IPS-15b (cell line): Measurements from ENCODE around the gene SPTLC2.

Source experiments
- H3K27me3 ChIP-seq: one replicate; pipeline ENCODE4 v1.6.1; 2013; ENCODE audit warnings: low read length; ENCODE audit not compliant: control insufficient read depth, insufficient read depth
- H3K36me3 ChIP-seq: one replicate; pipeline ENCODE4 v1.6.1; 2013; ENCODE audit warnings: low read length; ENCODE audit not compliant: control insufficient read depth, insufficient read depth
- H3K4me1 ChIP-seq: one replicate; pipeline ENCODE4 v1.6.1; 2013; ENCODE audit warnings: mild to moderate bottlenecking, low read length; ENCODE audit not compliant: control insufficient read depth, insufficient read depth
- H3K4me3 ChIP-seq: one replicate; pipeline ENCODE4 v1.5.1; 2013; ENCODE audit warnings: low read depth, low read length
- H3K9ac ChIP-seq: one replicate; pipeline ENCODE4 v1.6.1; 2013; ENCODE audit warnings: low read depth, mild to moderate bottlenecking, low read length
- H3K9me3 ChIP-seq: one replicate; pipeline ENCODE4 v1.6.1; 2013; ENCODE audit warnings: mild to moderate bottlenecking, low read length; ENCODE audit not compliant: control insufficient read depth, insufficient read depth

The SPTLC2 gene

GRCh38 chr14:77511486-77512162, 104.8 kb downstream of the SPTLC2 start:
- Histone ChIP-seq H3K9ac (no peak overlapping the region), H3K4me1 (no peaks in the 10 kb centered on the region), H3K4me3 (no peak overlapping the region), H3K27me3 (no peaks in the 10 kb centered on the region), H3K9me3 (no peaks in the 10 kb centered on the region), H3K36me3 (peaks cover 5% of the 10 kb centered on the region)

GRCh38 chr14:77509366-77509765, 107.1 kb downstream of the SPTLC2 start:
- Histone ChIP-seq H3K9me3 (no peaks in the 10 kb centered on the region), H3K9ac (no peak overlapping the region), H3K4me3 (no peak overlapping the region), H3K27me3 (no peaks in the 10 kb centered on the region), H3K4me1 (no peaks in the 10 kb centered on the region), H3K36me3 (peaks cover 5% of the 10 kb centered on the region)

GRCh38 chr14:77508876-77509275, 107.6 kb downstream of the SPTLC2 start:
- Histone ChIP-seq H3K36me3 (peaks cover 5% of the 10 kb centered on the region), H3K4me3 (no peak overlapping the region), H3K27me3 (no peaks in the 10 kb centered on the region), H3K9ac (no peak overlapping the region), H3K4me1 (no peaks in the 10 kb centered on the region), H3K9me3 (no peaks in the 10 kb centered on the region)

- no peaks in the 10 kb centered on the region for H3K9me3 ChIP-seq
- H3K4me1 ChIP-seq, result no peaks in the 10 kb centered on the region
- no peak overlapping the region for H3K9ac ChIP-seq
- no peaks in the 10 kb centered on the region for H3K27me3 ChIP-seq
- H3K36me3 ChIP-seq, result peaks cover 5% of the 10 kb centered on the region
- H3K4me3 ChIP-seq, result no peak overlapping the region
Observed at GRCh38 chr14:77508249-77508648, 108.2 kb downstream of the SPTLC2 start.

- no peaks in the 10 kb centered on the region for H3K27me3 ChIP-seq
- no peaks in the 10 kb centered on the region for H3K4me1 ChIP-seq
- no peak overlapping the region for H3K9ac ChIP-seq
- peaks cover 5% of the 10 kb centered on the region for H3K36me3 ChIP-seq
- H3K9me3 ChIP-seq, result no peaks in the 10 kb centered on the region
- H3K4me3 ChIP-seq, result no peak overlapping the region
Observed at GRCh38 chr14:77507762-77508161, 108.7 kb downstream of the SPTLC2 start.

GRCh38 chr14:77505031-77505430, 111.4 kb downstream of the SPTLC2 start:
- no peak overlapping the region for H3K4me3 ChIP-seq
- no peaks in the 10 kb centered on the region for H3K36me3 ChIP-seq
- H3K9me3 ChIP-seq, result no peaks in the 10 kb centered on the region
- peaks cover 9% of the 10 kb centered on the region for H3K27me3 ChIP-seq
- H3K9ac ChIP-seq, result no peak overlapping the region
- H3K4me1 ChIP-seq, result no peaks in the 10 kb centered on the region

- H3K27me3 ChIP-seq, result peaks cover 23% of the 10 kb centered on the region
- H3K4me3 ChIP-seq, result no peak overlapping the region
- no peaks in the 10 kb centered on the region for H3K4me1 ChIP-seq
- H3K9ac ChIP-seq, result no peak overlapping the region
- H3K9me3 ChIP-seq, result no peaks in the 10 kb centered on the region
- H3K36me3 ChIP-seq, result no peaks in the 10 kb centered on the region
Observed at GRCh38 chr14:77503138-77503537, 113.3 kb downstream of the SPTLC2 start.

- Histone ChIP-seq H3K9ac (no peak overlapping the region), H3K4me1 (no peaks in the 10 kb centered on the region), H3K4me3 (no peak overlapping the region), H3K36me3 (no peaks in the 10 kb centered on the region), H3K9me3 (no peaks in the 10 kb centered on the region), H3K27me3 (peaks cover 32% of the 10 kb centered on the region)
Observed at GRCh38 chr14:77502109-77502782, 114.2 kb downstream of the SPTLC2 start.

- Histone ChIP-seq H3K9me3 (no peaks in the 10 kb centered on the region), H3K4me3 (peak overlapping the region; percentile 68), H3K36me3 (no peaks in the 10 kb centered on the region), H3K27me3 (peaks cover 40% of the 10 kb centered on the region), H3K9ac (peak overlapping the region; percentile 24), H3K4me1 (no peaks in the 10 kb centered on the region)
Observed at GRCh38 chr14:77498984-77499527, 117.4 kb downstream of the SPTLC2 start.

- Histone ChIP-seq H3K9ac (peak within 1 kb of the TSS; percentile 24), H3K9me3 (no peaks in the 10 kb centered on the region), H3K4me3 (peak within 1 kb of the TSS; percentile 68), H3K27me3 (peaks cover 40% of the 10 kb centered on the region), H3K4me1 (no peaks in the 10 kb centered on the region), H3K36me3 (no peaks in the 10 kb centered on the region)
Observed at GRCh38 chr14:77498120-77498979, 118.1 kb downstream of the SPTLC2 start, which contains the start of gene ISM2. ISM2 (minus strand) TSS chr14:77498816; CDS start chr14:77498793, 23 bp downstream.

GRCh38 chr14:77495334-77495733, 121.1 kb downstream of the SPTLC2 start:
- Histone ChIP-seq H3K9ac (no peak overlapping the region), H3K4me3 (no peak overlapping the region), H3K36me3 (no peaks in the 10 kb centered on the region), H3K27me3 (peaks cover 34% of the 10 kb centered on the region), H3K9me3 (no peaks in the 10 kb centered on the region), H3K4me1 (no peaks in the 10 kb centered on the region)
